HG03066 (cell line): ENCODE measurements around the gene ADCK2.
"Not testable (repeated sequence)": the region's sequence is repeated elsewhere in the genome, so short reads cannot be mapped to it uniquely, and the experiment has no call there.

Source experiments
- ATAC-seq: cut with Tn5 transposase; IDR thresholded peaks from one replicate; pipeline ENCODE4 v1.9.1; 2021; ENCODE audit warnings: low read depth; ENCODE audit not compliant: unreplicated experiment

Gene ADCK2

GRCh38 chr7:140691376-140692045 is 18.8 kb downstream of the ADCK2 start:
- no peak for ATAC-seq

GRCh38 chr7:140693849-140694248 is 21.1 kb downstream of the ADCK2 start:
- ATAC-seq: not testable (repeated sequence)

GRCh38 chr7:140694592-140694991 is 21.8 kb downstream of the ADCK2 start:
- no peak for ATAC-seq

- ATAC-seq: no peak
These were observed 22.6 kb downstream of the ADCK2 start for GRCh38 chr7:140695381-140695780.

- no peak for ATAC-seq
These were observed 23.4 kb downstream of the ADCK2 start for GRCh38 chr7:140696024-140696679.

GRCh38 chr7:140696680-140697446 is 24.1 kb downstream of the ADCK2 start, which contains the start of gene NDUFB2:
Gene NDUFB2 (plus strand): TSS chr7:140696708. CDS start chr7:140696745, 37 bp downstream.
- ATAC-seq: peak; percentile 89

- ATAC-seq: no peak
These were observed 24.9 kb downstream of the ADCK2 start for GRCh38 chr7:140697447-140698143.

- ATAC-seq: no peak
These were observed 25.7 kb downstream of the ADCK2 start for GRCh38 chr7:140698477-140698876.

- ATAC-seq: no peak
These were observed 30.0 kb downstream of the ADCK2 start for GRCh38 chr7:140702774-140703173.

- ATAC-seq: no peak
These were observed 31.5 kb downstream of the ADCK2 start for GRCh38 chr7:140704205-140704604.

GRCh38 chr7:140707132-140707531 is 34.4 kb downstream of the ADCK2 start:
- ATAC-seq: no peak

- ATAC-seq: not testable (repeated sequence)
These were observed 36.0 kb downstream of the ADCK2 start for GRCh38 chr7:140708764-140709163.

GRCh38 chr7:140712392-140712791 is 39.6 kb downstream of the ADCK2 start:
- ATAC-seq: not testable (repeated sequence)

- no peak for ATAC-seq
These were observed 41.7 kb downstream of the ADCK2 start for GRCh38 chr7:140714331-140715040.

GRCh38 chr7:140719721-140720120 is 47.0 kb downstream of the ADCK2 start:
- ATAC-seq: no peak

- ATAC-seq: no peak
These were observed 49.5 kb downstream of the ADCK2 start for GRCh38 chr7:140722254-140722653.

GRCh38 chr7:140723006-140723405 is 50.3 kb downstream of the ADCK2 start:
- no peak for ATAC-seq

GRCh38 chr7:140723574-140723973 is 50.8 kb downstream of the ADCK2 start:
- no peak for ATAC-seq

GRCh38 chr7:140724706-140725105 is 52.0 kb downstream of the ADCK2 start:
- ATAC-seq: no peak

GRCh38 chr7:140726281-140726680 is 53.5 kb downstream of the ADCK2 start:
- no peak for ATAC-seq
